Amniotic epithelial cell (primary cell): ENCODE data around the gene HS3ST5.
"Not testable (repeated sequence)": the region's sequence is repeated elsewhere in the genome, so short reads cannot be mapped to it uniquely, and the experiment has no call there.

Source experiments
- DNase-seq: peaks from one replicate; pipeline ENCODE4 v3.0.0-alpha.2; 2010; ENCODE audit warnings: low read depth

HS3ST5 gene

GRCh38 chr6:114276783-114277182, 66.0 kb downstream of the HS3ST5 start:
- DNase-seq: no peak

DNA sequence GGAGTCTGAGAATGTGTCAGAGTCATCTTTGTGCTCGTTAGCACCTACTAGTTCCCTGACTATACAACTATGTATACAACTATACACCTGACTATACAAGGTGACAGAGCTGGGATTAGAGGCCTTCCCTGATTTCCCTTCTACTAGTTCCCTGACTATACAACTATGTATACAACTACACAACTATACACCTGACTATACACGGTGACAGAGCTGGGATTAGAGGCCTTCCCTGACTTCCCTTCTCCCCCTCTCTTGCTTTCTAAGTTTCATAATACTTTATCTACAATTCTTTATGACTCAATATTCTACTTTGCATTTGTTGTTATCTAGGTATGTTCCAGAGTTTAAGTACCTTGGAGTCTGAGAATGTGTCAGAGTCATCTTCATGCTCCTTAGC, 68.0 kb downstream of the HS3ST5 start:
- peak; percentile 1 for DNase-seq

DNA sequence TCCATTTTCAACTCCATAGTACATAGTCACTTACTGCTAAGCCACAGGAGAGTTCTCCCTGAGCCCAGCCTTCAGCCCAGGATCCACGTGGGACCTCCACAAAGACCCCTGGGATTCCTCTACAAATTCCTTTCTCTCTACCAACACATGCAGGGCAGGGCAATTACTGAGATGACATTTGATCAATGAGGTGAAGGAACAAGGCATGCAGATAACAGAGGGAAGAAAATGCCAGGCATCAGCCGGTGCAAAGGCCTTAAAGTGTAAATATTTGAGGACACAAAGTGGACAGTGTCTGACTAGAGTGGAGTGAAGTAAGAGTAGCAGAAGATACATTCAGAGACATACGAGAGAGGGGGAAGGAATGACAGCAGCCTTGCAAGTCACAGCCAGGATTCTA, 70.2 kb downstream of the HS3ST5 start:
- no peak for DNase-seq

- DNase-seq: no peak
Observed at GRCh38 chr6:114271405-114271804, 71.4 kb downstream of the HS3ST5 start.

DNA sequence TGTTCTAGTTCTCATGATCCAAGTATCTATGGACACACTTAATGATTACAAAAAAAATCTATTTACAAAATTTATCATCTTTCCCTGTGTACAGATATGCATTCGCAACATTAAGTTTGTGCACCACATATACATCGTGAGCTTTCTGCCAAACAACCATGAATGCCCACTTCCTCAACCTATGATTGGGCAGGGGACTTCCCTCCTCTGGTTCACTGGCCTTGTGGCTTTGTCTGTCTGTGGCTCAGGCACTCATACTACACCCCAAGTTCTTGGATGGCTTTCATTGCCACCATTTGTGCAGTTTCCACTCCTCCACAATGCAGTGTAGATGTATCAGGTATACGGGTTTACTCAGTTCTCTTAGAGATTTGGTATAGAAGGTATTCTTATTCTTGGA, 74.9 kb downstream of the HS3ST5 start:
- no peak for DNase-seq

DNA sequence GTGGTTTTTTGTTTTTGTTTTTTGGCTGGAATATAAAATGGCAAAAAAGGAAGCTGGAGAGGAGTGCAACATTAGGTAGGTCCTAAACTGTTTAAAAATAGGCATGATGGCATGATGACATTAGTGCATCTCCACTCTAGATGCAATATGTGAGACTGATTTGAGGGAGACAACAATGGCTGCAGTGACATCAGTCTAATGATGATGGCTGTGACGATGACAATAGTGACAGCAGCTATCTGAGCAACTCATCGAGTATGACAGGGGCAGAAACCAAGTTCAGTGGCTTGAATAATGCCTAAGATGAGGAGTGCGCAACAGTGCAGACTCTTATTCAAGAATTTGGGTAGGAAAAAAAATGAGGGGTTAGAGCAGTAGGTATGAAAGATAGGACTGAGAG, 82.0 kb downstream of the HS3ST5 start:
- DNase-seq: no peak

DNA sequence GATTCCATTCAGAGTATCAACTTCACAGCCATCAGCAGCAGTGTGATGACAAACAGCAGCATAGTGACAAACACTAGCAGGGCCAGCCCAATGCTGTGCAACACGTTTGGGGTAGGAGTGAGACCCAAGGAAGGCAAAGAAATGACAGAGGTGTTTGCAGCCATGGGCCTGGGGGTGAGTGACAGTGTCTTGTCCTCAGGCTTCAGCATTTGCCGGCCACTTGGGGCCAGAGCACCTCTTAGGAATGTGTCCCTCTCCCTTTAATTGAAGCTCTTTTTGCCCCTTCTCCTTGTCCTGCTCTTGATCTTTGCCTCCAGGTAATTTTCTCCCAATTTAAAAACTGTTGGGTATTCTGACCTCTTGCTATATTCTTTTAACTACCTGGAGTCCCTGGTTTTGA, 84.4 kb downstream of the HS3ST5 start:
- DNase-seq: no peak

DNA sequence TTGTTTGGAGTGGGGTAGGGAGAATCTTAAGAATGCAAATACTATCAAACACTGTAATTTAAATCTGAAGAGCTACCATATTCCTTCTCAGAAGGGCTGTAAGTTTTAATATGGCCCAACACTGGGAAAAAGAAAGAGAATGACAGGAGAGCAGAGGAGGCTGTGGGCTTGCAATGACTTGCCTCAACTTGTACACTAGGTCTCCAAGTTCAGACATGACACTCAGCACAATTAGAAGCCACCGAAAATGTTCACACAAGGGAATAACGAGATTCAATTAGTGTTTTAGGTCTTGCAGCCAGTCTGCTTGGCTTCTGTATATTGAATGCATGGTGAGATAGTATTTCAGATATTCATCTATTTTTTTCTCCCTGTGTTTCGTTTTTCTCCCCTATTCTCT, 89.4 kb downstream of the HS3ST5 start:
- no peak for DNase-seq

- DNase-seq: no peak
Observed at GRCh38 chr6:114249522-114249921, 93.3 kb downstream of the HS3ST5 start.

DNA sequence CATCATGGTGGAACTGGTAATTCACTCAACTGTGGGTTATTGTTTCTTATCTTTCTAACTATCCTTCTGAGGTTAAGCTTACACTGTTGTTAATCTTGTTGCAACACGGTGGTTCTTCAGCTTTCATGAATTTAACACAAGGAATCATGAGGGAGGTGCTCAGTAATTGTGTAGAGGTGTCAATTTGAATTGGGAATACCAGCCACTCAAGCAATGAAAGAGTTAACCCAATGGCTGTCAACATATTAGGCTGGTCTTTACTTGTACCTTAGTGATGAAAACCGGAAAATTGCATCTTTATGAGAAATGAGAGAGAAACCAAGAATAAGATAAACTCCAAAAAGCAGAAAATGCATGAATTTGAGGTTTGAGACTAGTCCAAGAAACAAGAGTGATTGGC, 95.7 kb downstream of the HS3ST5 start:
- DNase-seq: no peak

- no peak for DNase-seq
Observed at GRCh38 chr6:114240796-114241195, 102.0 kb downstream of the HS3ST5 start.

GRCh38 chr6:114228675-114229074, 114.1 kb downstream of the HS3ST5 start:
- no peak for DNase-seq

DNA sequence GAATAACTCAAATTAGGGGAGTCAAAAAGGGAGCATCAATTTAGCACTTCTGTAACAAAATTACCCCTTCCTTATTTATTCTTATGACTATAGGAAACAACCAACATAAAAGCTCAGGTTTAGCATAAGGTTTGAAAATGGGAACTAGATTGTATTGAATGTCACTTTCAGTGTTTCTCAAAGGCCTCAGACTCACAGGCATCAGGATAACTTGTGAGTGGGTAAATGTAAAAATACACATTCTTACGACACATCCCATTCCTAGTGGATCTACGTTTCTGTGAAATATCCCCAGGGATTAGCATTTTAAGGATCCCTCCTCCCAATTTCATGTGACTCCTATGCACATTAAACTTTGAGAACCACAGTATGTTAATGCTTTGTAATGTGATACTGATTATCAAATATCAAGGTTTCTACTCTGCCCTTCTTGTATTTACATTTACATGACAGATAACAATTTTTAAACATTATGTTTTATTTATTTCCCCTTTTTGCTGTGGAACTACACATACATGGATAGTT, 114.8 kb downstream of the HS3ST5 start:
- DNase-seq: no peak

- DNase-seq: no peak
Observed at GRCh38 chr6:114220241-114220640, 122.6 kb downstream of the HS3ST5 start.

DNA sequence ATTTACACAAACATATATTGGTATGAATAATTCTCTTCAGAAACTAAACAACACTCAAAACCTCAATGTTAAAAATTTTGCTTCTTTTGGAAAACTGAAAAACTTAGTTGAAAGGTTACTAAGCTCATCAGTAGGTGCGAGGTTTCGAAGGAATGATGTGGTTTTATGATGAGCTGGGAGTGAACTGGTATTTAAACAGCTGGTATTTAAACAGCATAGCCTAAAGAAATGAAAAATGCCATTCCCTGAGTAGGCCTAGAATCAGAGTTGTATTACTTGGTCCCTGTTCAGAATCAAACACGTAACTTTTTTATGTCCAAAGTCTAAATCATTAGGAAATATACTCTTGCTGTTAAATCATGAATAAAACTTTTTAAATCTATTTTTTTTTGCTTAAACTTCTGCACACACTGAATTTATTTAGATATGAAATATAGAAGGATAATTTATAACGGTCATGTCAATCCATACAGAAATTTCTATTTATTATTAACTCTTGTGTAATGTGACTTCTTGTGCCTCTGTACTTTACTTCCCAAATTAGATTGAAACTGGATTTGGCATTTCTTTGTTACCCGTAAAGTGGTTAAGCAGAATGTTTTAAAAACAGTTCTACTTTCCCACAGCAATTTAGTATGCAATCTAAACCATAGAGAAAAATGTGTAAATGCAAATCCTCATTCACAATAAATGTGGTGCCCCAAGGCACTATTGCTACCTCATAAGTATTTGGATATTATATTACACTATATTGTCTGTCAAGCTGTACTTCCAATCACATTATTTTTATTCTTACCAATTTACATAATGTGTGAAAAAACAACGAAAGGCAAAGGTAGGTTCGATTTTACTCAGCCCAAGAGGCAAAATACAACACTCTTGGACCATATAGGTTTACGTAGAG, 124.1 kb downstream of the HS3ST5 start:
- DNase-seq: no peak

GRCh38 chr6:114217996-114218395, 124.8 kb downstream of the HS3ST5 start:
- not testable (repeated sequence) for DNase-seq

- no peak for DNase-seq
Observed at GRCh38 chr6:114216789-114217467, 125.9 kb downstream of the HS3ST5 start.

DNA sequence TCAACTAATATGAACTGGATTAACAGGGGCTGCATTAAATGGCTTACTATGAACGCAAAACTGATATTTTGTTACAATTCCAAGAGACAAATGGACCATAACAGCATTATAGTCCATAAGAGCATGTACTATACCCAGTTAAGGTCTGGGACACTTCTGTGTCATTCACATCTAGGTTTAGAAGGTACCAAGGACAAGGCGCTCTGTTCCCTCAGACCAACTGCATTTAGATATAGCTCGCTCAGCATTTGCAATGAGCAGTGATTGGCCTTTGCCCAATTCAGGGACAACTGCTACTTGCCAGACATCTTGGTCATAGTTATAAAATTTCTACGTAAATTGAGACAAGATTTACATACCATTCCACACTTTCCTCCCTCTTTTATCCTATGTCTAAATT, 132.4 kb downstream of the HS3ST5 start:
- no peak for DNase-seq

DNA sequence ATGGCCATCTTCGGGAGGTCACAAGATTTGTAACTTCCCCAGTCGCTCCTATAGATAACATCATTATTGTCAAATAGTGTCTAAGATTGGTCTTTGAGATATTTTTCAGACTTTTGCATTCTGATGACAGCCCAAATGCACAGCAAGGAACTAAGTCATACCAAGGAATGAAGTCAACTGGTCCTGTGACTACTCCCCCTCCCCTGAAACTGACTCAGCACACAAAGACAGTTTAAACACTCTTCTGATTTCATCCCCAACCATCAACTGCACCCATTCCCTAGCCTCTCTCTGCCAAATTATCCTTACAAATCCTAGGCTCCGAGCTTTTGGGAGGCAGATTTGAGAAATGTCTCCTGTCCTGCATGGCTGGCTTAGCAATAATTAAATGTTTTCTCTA, 139.4 kb downstream of the HS3ST5 start:
- DNase-seq: no peak

GRCh38 chr6:114202389-114202788, 140.4 kb downstream of the HS3ST5 start:
- DNase-seq: no peak

- DNase-seq: no peak
Observed at GRCh38 chr6:114200891-114201290, 141.9 kb downstream of the HS3ST5 start.

GRCh38 chr6:114195631-114196403, 147.0 kb downstream of the HS3ST5 start:
- DNase-seq: no peak

DNA sequence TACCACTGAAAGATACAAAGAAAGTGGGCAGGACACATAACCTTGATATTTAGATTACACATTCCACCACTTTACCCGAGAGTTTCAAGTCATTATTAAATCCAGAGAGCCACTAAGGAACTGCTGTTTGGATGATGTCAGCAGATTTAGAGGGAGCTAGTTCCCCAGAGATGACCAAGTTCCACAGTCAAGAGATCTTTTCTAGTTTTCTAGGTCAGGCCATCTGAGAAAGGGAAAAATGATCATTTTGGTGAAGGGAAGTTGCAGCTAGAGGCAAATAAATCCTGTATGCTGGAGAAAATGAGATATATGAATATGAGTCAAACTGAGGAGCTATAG, 147.8 kb downstream of the HS3ST5 start:
- no peak for DNase-seq
